ENCODE data around the gene TRPC5OS.

- TF ChIP-seq CTCF (IDR thresholded peaks at IDR 0.05) (no peak), POLR2AphosphoS5 (IDR thresholded peaks at IDR 0.05) (no peak), POLR2A (IDR thresholded peaks at IDR 0.05; ENCODE audit: low read depth) (no peak)
Measured at GRCh38 chrX:111830571-111830970, 45.4 kb upstream of the TRPC5OS start.
